GM19324 (cell line): ENCODE results near the gene LPAR3.
"Not testable (repeated sequence)": the region's sequence is repeated elsewhere in the genome, so short reads cannot be mapped to it uniquely, and the experiment has no call there.

ENCODE experiments used
- ATAC-seq: cut with Tn5 transposase; IDR thresholded peaks from one replicate; pipeline ENCODE4 v1.9.1; 2021; ENCODE audit warnings: mild to moderate bottlenecking, moderate library complexity; ENCODE audit not compliant: unreplicated experiment, low FRiP score

Gene LPAR3

DNA sequence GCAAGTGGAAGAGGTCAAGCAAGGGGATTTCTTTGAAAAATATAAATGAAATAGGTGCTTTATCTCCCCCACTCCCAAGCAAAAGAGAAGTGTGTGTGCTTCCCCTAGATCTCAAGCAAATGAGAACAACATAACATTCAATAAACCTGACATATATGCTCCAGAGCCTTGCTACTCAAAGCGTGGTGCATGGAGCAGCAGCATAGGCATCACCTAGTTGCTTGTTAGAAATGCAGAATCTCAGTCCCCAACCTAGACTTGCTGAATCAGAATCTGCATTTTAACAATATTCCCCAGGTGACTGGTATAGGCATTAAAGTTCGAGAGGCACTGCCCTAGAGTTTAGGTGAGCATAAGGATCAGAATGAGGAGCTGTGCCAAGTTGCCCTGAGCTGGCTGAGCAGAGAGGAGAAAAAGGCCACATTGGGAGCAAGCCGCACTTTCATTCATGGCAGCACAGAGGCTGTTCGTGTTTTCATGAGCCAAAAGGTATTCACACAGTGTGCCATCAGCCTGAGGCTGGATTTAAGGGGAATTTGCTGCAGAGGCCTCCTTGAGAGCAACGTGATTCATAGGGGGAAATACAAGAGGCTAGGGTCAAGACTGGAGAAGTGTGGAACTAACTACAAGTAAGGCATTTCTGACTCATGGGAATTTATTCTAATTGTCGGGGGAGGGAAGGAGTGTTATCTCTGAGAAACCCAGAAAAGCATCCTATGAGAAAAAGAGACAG lies 14.3 kb upstream of the LPAR3 start:
- no peak for ATAC-seq

DNA sequence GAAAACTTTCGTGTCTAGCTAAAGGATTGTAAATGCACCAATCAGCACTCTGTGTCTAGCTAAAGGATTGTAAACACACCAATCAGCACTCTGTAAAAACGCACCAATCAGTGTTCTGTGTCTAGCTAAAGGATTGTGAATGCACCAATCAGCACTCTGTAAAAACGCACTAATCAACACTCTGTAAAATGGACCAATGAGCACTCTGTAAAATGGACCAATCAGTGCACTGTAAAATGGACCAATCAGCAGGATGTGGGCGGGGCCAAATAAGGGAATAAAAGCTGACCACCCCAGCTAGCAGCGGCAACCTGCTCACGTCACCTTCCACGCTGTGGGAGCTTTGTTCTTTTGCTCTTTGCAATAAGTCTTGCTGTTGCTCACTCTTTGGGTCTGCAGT lies 9.7 kb upstream of the LPAR3 start:
- not testable (repeated sequence) for ATAC-seq

DNA sequence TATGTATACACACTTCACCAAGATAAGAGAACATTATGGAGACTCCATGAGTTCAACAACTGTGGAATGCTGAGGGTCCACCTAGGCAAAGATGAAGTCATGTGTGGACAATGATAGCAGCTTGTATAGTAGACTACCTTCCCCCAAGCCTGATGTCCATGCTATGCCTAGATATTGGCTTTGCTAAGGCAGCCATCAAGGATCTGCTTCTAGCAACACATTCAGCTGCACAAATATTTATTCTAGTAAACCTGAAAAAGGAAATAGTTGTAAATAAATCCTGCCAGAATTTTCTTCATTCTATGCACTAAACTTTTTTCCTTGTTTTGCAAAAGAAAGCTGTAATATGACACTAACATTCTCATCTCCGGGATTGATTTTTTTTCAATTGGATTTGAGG lies 7.0 kb upstream of the LPAR3 start:
- no peak for ATAC-seq

DNA sequence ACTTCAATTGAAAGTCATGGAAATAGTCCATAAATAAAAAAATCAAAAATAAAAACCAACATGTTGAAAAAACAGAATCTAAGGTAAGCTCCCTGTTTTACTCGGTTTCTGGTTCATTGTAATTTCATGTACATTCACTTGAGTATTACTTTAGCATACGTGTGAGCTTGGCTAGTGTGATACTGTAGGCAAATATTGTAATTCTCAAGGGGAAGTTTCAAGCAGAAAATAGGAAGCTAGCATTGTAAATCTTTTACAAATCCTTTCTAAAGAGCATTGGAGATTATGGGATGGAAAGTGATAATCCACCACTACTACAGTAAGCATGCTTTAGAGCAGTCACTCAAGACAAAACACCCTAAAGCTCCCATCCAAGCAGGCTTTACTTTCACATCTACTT lies 3.3 kb upstream of the LPAR3 start:
- ATAC-seq = no peak

DNA sequence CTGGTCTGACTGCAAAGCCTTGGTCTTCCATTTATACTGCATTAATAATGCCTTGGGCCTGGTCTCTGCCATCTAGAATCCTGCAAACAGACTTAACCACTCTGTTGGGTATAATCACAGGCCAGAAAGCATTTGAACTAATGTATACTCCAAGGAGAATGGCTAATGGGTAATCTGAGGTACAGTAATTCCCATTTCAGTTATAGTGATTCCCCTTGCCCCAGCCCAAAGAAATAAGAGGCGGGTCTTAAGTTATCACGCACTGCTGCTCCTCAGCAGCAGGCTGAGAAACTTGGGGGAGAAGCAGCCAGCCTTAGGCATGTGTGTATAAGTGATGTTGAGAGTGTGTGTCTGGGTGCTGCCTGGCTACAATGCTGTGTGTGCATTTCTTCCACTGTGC lies 2.4 kb downstream of the LPAR3 start:
- ATAC-seq = no peak

DNA sequence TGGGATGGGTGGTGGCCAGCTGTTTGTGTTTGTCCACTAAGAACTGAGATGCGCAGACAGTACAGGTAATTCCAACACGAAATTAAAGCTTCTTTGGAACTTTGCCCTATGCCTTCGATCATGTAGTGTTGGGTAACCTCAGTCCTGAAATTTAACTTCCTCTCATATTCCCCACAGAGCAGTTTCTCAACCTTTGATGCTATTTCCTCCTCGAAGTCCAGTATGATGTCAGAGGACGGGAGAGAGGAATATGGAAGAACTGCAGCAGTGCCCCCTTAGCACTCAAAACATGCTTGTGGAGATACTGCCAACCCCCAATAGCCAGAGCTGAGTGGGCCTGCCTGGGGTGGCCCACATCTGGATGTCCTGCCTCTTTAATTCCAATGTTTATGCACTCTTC lies 3.6 kb downstream of the LPAR3 start:
- ATAC-seq = no peak

DNA sequence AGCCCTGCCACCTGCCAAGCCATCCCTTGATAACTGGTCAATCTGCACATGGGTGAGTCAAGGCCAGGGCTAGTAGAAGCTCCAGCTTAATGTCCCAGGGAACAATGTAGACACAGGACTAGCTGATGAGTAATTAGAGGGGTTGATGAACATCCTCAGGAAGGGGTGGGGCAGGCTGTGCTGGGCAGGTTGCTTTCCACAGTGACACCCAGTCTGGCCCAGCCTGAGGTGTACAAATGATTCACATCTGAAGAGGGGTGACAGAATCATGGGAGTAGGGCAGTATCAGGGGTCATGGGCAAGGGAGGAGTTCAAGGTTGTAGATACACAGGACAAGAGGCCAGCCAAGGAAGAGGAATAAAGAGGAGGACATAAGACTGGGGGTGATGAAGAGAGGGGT lies 4.3 kb downstream of the LPAR3 start:
- ATAC-seq = no peak

DNA sequence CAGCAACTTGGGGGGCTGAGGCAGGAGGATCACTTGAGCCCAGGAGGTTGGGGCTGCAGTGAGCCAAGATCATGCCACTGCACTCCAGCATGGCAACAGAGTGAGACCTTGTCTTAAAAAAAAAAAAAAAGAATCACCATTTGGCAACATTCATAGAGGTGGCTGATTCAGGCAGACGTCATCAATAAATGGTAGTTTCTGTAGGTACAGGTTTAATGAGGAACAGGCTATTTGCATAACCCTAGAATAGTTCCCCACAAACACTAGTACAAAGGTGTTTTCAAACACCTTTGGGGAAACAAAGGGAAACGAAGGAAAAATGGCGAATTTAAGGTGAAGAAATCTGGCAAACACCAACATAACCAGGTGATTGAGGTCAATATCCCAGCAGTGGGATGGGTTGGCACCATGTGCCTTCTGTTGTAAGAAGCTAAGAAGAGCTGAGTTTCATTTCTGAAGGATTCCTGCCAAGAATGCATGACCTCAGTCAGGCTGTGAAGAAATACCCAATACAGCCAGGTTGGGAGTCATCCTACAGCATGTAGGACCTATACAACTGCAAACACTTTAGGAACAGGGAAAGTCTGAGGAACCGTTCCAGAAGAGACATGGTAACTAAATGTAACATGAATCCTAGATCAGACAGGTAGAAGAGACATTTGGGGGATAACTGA lies 5.6 kb downstream of the LPAR3 start:
- ATAC-seq = no peak

DNA sequence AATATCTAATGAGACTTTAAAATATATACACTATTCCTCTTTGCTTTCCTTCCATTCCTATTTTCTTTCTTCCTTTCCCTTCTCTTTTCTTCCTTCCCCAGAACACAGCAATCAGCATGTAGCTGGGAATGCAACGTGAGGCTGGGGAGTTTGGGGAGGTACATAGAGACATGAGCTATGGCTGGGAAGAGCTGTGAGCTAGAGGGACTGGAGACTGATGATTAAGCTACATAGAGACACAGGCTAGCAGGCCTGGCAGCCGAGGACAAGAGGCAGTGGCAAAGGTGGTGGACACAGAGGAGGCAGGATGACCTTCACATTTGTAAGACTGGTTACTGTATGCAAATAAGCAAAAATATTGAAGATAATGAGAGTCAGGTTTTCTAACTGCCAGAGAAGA lies 7.5 kb downstream of the LPAR3 start:
- no peak for ATAC-seq

DNA sequence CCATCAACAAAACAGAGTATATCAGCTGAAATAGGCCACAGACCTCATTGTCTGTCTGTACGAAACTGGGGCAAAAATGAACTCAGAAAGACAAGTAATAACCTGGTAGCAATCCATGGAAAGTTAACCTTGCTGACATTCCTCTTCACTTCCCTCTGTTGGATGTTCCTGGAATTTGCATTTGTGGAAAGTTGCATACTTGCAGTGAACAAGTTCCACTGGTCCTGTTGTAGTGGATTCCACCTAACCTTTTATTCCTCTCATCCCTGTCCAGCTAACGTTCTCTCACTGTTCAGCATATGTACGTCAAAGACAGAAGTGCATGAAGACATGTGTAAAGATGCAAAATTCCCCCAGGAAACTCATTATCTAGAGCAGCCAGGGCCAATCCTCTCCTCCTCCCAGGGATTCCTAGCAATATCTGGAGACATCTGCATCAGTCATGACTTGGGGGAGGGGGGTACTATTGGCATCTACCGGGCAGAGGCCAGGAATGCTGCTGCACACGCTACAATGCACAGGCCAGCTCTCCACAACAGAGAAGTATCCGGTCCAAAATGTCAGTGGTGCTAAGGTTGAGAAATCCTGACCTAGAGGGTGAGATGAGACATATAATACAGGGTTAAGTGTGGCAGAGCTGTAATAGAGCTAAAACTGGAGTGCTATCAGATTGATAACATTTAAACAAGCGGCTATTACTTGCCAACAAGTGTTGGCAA lies 8.2 kb downstream of the LPAR3 start:
- ATAC-seq = no peak

DNA sequence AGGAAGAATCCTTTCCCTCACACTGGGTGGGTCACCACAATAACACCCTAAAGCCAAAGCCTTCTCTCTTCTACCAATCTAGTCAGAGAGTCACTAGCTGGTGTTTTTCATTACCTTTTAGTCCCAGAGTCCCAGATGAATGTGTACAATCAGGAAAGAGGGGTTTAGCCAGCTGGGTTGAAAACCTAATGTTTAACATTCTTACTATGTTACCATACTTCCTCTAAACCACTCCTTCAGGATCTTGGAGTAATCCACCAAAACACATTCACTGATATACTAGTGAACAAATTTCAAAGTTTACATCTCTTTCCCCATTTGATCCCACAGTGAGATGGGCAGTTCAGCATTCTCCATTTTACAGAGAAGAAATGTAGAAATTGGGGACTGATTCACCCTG lies 9.7 kb downstream of the LPAR3 start:
- no peak for ATAC-seq

DNA sequence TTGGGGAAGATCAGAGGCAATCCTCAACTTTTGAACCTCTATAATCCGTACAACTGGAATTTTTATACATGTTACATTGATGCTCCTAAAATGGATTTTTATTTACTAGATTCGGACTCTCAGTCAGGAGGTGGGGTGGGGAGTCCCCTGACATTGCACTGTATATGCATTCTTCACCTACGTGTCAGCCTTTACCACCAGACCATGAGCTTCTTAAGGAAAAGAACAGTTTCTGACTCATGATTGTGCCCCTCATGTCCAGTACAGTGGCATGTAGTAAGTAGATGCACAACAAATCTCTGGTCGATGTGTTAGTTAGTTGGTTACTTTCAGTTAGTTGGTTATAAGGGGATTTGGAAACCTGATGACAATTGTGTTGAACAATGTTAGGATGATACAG lies 15.4 kb downstream of the LPAR3 start:
- no peak for ATAC-seq

DNA sequence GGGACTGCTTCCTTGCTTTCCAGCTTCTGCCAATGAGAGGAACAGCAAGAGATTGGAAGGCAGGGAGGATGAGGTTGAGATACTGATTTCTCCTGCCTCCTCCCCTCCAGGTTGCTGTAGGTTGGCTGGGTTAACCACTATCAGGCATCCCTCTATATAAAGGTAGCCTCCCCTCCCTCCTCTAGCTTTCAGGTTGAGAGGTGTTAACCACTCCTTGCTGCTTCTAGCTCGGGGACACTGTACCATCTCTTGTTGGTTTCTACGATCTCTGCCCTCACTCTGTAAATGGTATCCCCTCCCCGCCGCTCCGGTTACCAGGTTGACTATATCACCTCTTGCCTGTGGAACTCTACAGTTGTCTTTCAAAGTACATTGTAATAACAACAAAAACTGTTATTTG lies 16.7 kb downstream of the LPAR3 start:
- ATAC-seq = no peak

DNA sequence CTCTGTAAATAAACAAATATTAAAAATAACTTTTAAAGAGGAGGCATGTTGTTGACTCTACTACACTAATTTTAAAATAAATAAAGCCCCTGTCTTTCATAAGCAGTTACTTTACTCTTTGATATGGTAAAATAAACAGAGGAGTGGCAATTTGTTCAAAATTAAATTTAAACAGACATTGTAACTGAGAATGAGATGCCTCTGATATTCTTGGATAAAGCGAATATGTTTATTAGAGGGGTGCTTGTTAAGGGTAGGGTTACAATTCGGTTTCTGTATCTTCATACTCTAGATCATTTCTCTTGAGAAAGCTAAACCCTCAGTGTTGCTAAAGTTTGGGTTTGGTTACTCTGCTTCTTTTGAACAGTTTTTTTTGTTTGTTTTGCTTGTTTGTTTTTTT lies 19.6 kb downstream of the LPAR3 start:
- no peak for ATAC-seq

DNA sequence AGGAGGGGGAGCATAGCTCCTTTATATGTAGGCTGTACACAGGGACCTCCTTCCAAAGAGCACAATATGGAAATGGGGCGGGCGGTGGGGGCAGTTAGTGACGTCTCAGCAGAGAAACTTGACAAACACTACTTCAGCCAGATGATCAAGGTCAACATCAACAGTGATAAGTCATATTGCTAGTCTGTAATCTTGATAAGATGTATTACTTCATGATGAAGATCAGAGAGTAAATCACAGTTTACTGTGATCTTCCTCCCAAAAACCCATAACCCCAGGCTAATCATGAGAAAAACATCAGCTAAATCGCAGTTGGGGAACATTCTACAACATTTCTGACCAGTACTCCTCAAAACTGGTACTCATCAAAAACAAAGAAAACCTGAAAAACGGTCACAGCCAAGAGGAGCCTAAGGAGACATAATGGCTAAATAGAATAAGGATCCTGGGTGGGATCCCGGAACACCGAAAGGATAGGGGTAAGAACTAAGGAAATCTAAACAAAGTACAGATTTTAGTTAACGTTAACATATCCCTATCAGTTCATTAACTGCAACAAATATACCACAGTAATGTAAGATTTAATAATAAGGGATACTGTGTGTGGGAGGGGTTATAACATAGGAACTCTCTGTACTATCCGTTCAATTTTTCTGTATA lies 20.2 kb downstream of the LPAR3 start:
- ATAC-seq = no peak

DNA sequence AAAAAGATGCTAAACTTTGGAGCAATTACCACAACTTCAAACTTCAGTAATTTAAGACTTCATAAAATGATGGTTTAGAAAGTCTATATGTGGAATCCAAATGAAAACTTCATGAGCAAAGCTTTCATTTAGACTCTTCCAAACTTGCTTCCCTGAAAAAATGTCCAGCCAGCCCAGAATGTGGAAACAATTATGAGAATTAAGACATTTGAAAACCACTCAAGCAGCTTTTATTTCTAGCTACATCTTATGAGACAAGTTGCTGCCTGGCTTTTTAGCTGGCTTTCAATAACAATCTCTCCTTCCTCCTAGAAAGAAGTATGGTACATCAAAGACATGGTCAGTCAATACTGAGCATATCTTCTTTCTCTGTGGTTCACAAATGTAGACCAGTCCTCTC lies 21.8 kb downstream of the LPAR3 start:
- no peak for ATAC-seq

DNA sequence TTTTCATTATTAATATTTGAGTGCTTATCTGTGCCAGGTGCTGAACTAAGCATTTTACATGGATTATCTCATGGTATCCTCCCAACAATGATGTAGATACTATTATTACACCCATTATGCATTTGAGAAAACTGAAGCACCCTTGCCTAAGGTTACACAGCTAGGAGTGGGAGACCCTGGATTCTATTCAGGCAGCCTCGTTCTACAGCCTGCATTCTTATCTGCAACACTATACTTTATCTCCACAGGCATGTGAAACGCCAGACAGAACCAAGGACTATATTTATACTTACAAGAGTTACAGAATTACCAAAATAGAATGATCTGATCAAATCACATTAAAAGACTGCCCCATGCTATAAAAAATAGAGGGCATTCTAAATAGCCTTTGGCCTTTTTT lies 22.4 kb downstream of the LPAR3 start:
- no peak for ATAC-seq

DNA sequence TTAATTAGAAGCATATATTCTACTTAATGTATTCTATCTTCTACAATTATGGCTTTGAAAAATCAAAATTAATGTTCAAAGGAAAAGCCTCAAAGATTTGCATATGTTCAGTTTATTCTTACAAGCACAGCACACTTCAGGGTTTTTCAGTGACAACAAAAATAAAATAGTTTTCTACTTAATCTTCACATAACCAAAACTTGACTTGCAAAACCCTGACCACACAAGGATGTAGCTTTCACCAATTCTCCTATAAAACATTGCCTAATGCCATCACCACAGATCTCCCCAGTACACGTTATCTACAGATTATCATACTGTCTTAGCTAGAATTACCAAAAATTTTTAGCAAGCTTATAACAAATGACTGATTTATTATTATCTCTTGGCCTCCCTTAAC lies 23.3 kb downstream of the LPAR3 start:
- no peak for ATAC-seq

DNA sequence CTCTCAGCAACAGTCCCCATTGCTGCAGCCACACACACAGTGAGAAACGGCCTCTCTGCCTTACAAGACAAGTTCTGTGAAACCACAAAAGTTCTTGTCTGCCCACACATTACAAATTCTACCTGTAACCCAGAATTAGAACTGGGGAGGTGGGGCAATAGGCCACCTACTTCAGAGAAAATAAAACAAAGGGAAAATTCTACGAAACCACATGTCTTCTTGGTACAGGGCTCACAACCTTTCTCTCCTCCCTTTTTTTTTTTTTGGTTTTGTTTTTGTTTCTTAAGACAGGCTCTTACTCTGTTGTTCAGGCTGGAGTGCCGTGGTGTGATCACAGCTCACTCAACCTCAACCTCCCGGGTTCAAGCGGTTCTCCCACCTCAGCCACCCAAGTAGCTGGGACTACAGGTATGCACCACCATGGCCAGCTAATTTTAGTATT lies 30.2 kb downstream of the LPAR3 start:
- peak; percentile 95 for ATAC-seq

DNA sequence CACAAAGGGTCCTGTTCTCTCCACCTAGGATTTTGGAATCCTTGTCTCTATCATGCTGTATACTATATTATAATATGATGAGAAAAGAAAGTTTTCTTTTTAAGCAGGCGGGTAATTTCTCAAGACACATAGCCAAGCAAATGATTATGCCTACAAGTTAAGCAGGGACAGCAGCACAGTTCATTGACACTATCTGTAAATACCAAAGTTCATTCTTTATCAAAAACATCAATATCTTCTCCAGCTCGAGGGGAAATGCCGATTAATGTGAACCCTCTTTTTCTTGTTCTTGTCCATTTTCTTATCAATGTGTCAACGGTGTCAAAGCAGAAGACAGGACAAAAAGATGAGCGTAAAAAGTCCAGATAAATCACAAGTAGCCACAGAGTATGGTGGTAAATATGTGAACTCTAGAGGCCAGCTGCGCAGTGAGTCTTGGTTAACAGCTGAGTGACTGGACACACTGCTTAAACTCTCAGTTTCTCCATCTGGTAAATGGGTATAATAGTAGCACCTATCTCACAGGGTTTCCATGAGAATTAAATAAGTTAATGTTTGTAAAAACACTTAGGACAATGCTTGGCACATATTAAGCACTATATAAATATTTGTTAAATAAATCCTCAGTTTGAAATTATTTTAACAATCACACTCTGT lies 30.9 kb downstream of the LPAR3 start:
- ATAC-seq = peak; percentile 3

DNA sequence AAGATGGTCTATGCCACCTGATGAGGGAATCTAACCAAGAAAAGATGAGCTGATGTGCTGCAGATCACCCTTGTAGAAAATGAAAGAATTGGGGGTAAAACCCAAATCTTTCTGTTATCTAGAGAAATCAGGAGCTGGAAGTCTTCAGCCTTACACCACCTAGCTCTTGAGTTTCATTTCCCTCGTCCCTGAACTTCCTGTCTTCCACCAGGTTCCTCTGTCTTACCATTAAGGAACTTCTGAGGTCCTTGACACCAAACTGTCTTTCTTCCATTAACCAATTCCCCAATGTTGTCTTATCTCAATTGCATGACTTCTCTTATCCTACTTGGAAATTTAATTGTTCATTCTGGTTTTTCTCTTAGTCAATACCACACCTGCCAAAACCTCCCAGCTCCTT lies 31.5 kb downstream of the LPAR3 start:
- ATAC-seq = no peak
